ENCODE measurements around the gene CDK4. TPM values are rescaled to one million over a fixed set of nuclear protein-coding genes. Genes with fewer than 3 reads are reported as not detected.

CDK4 gene
- total RNA-seq: 10 to 100 TPM; 20.8 to 21.3 TPM
- total RNA-seq: 15.5 to 48.8 reads per million in 2 donors

DNA sequence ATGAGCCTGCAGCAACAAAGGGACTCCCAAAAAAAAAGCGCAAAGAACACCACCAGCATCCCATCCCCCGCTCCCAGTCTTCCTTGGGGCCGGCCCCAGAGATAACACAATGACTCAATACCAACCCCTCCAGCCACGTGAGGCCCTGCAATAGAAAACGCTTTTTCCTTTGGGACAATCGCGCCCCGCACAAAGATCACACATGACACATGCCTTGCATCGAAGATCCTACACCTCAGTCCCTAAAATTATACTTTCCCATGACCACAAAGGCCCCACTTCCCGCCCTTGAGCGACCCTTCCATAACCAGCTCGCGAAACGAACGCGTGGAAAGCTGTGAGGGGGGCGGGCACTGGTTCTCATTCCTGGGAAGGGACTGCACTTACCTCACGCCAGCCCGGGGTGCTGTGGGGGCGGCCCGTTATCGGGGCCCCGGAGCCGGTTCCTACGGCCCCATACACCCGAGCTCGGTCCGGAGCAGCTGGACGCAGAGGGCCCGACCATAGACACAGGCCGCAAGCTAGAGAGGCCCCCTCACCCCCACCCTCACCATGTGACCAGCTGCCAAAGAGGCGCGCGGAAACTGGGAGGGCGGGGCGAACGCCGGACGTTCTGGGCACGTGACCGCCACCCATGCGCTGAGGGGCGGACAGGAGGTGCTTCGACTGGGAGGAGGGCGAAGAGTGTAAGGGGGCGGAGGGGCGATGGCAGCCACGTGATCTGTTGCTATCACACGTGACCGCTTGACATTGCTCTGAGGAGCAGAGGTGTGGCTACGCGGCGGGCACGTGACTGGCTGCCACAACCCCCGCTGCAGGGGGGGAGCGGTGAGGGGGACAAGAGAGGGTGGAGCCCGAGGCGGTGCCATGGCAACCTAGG, at the start of gene CDK4:
CDK4 (minus strand) TSS at position 523 of the 880 bp plus-strand sequence. CDS start 593 bp downstream, outside the sequence.
- peak within 1 kb of the TSS; percentile 96 for H3K27ac Mint-ChIP-seq
- peak within 1 kb of the TSS; percentile 94 for H3K4me3 Mint-ChIP-seq
- no peaks in the 10 kb centered on the region for H3K36me3 Mint-ChIP-seq (ENCODE audit: low read depth)
- DNase-seq: peak; percentile 97 to 99 (median 98)
- H3K4me1 Mint-ChIP-seq: peaks cover 49% of the 10 kb centered on the region
- no peaks in the 10 kb centered on the region for H3K27me3 Mint-ChIP-seq
- ATAC-seq: peak; percentile 81
- H3K9me3 ChIP-seq (ENCODE audit: control insufficient read depth, low read length, poor library complexity, severe bottlenecking): no peaks in the 10 kb centered on the region

DNA sequence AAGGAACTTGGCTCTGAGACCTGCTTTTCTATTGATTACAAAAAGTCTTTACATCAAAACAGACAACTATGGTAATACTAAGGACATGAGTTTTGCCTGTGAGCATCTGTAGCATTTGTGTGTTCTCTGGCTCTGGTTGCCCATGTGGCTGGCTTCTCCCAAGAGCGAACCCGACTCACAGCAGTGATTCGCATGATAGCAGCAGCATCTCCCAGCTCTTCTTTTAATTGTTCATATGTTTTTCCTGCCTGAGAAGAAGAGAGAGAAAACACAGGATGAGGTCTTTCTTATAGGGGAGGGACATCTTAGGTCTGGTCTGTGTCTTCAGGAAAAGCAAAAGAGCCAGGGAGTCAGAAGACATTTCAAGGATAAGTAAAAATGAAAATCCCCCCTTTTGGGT, 48.9 kb upstream of the CDK4 start:
- no peaks in the 10 kb centered on the region for H3K27me3 Mint-ChIP-seq
- H3K27ac Mint-ChIP-seq: no peak overlapping the region
- DNase-seq (no peak), ATAC-seq (no peak)
- H3K4me1 Mint-ChIP-seq: peaks cover 13% of the 10 kb centered on the region
- peaks cover 16% of the 10 kb centered on the region for H3K36me3 Mint-ChIP-seq (ENCODE audit: low read depth)
- H3K9me3 ChIP-seq (ENCODE audit: control insufficient read depth, low read length, poor library complexity, severe bottlenecking): no peaks in the 10 kb centered on the region
- H3K4me3 Mint-ChIP-seq: no peak overlapping the region

DNA sequence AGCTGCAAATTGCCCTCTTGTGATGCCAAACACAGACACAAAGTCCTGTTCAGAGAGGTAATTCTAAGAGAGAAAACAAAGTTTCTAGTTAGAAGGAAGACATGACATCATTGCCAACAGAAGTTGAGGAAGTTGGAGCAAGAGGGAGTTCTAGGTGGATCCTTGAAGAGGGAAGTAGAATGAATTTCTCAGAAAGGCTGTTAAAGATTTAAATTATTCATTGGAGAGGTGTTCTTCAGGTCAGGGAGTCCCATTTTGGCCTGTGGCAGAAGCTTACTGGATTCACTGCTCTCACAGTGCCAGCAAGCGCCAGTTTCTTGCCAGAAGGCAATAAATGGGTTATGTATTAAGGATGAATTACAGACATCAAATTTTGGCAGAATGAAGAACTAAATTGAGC, 45.8 kb upstream of the CDK4 start:
- no peaks in the 10 kb centered on the region for H3K27me3 Mint-ChIP-seq
- no peak overlapping the region for H3K27ac Mint-ChIP-seq
- no peaks in the 10 kb centered on the region for H3K9me3 ChIP-seq (ENCODE audit: control insufficient read depth, low read length, poor library complexity, severe bottlenecking)
- DNase-seq: no peak
- H3K4me1 Mint-ChIP-seq: peaks cover 14% of the 10 kb centered on the region
- H3K36me3 Mint-ChIP-seq (ENCODE audit: low read depth): peaks cover 16% of the 10 kb centered on the region
- no peak for ATAC-seq
- no peak overlapping the region for H3K4me3 Mint-ChIP-seq

DNA sequence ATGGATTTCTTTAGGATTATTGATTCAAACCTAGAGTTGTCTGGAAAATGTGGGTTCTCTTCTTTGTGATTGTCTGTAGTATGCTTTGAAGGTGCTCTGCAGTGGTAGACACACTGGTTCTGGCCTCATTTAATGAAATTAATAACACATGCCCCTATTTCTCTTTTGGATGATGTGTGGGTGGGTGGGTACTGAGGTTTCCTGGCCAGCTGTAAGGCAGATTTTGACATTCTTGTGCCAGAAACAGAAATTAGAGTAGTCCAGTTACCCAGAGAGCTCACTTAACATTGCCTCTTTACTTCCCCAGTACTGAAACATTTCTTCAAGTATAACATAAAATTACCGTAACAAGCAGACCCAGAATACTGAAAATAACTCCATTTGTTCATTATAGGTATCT, 44.9 kb upstream of the CDK4 start:
- no peaks in the 10 kb centered on the region for H3K9me3 ChIP-seq (ENCODE audit: control insufficient read depth, low read length, poor library complexity, severe bottlenecking)
- H3K4me3 Mint-ChIP-seq: no peak overlapping the region
- H3K36me3 Mint-ChIP-seq (ENCODE audit: low read depth): peaks cover 15% of the 10 kb centered on the region
- no peak overlapping the region for H3K27ac Mint-ChIP-seq
- ATAC-seq: no peak
- no peak for DNase-seq
- peaks cover 12% of the 10 kb centered on the region for H3K4me1 Mint-ChIP-seq
- H3K27me3 Mint-ChIP-seq: no peaks in the 10 kb centered on the region

DNA sequence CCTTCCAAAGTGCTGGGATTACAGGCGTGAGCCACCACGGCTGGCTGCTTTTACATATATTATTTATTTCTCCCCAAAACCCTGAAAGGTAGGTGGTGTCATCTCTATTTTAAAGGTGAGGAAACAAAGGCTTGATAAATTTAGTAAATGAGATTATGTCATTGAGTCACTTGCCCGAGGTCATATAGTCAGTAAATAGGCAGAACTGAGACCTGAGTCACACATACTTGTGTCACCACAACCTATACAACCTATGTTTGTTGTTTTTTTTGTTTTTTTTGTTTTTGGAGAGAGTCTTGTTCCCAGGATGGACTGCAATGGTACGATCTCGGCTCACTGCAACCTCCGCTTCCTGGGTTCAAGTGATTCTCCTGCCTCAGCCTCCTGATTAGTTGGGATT, 43.2 kb upstream of the CDK4 start:
- H3K36me3 Mint-ChIP-seq (ENCODE audit: low read depth): peaks cover 15% of the 10 kb centered on the region
- no peaks in the 10 kb centered on the region for H3K9me3 ChIP-seq (ENCODE audit: control insufficient read depth, low read length, poor library complexity, severe bottlenecking)
- peaks cover 11% of the 10 kb centered on the region for H3K4me1 Mint-ChIP-seq
- ATAC-seq (no peak), DNase-seq (no peak)
- H3K4me3 Mint-ChIP-seq: no peak overlapping the region
- H3K27me3 Mint-ChIP-seq: no peaks in the 10 kb centered on the region
- no peak overlapping the region for H3K27ac Mint-ChIP-seq

DNA sequence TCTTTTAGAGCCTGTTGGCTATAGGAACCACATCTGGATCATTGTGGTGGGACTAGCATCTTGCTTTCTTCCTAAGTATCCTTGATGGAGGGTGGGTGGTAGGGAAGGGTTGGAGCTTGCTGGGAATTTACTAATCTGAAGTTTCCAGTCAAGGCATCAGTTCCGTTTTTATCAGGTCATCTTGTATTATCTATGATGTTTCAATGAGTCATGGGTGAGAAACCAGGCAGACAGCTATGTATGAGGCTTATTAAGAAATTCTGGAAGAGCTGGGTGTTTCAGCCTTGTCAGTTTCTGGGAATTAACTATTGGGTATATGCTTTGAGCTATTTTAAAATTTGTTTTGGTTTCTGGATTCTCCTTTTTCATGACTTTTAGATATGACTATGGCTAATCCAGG, 41.8 kb upstream of the CDK4 start:
- DNase-seq: no peak
- no peak overlapping the region for H3K27ac Mint-ChIP-seq
- H3K4me3 Mint-ChIP-seq: no peak overlapping the region
- no peaks in the 10 kb centered on the region for H3K9me3 ChIP-seq (ENCODE audit: control insufficient read depth, low read length, poor library complexity, severe bottlenecking)
- H3K36me3 Mint-ChIP-seq (ENCODE audit: low read depth): peaks cover 10% of the 10 kb centered on the region
- ATAC-seq: no peak
- peaks cover 9% of the 10 kb centered on the region for H3K4me1 Mint-ChIP-seq
- no peaks in the 10 kb centered on the region for H3K27me3 Mint-ChIP-seq

DNA sequence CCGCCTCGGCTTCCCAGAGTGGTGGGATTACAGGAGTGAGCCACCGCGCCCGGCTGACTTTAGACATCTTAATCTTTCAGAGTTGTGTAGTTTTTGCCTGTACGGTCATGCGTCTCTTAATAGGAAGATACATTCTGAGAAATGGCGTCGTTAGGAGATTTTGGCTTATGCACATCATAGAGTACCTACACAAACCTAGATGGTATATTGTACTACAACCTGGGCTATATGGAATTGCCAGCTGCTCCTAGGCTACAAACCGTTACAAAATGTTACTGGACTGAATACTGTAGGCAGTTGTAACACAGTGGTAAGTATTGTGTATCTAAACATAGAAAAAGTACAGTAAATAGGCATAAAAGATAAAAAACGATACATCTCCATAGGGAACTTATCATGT, 31.8 kb upstream of the CDK4 start:
- Mint-ChIP-seq H3K4me3 (peak overlapping the region; percentile 65), H3K4me1 (peaks cover 45% of the 10 kb centered on the region), H3K27ac (peak overlapping the region; percentile 99), H3K36me3 (ENCODE audit: low read depth) (peaks cover 7% of the 10 kb centered on the region), H3K27me3 (no peaks in the 10 kb centered on the region)
- H3K9me3 ChIP-seq (ENCODE audit: control insufficient read depth, low read length, poor library complexity, severe bottlenecking): no peaks in the 10 kb centered on the region
- DNase-seq (no peak), ATAC-seq (no peak)

DNA sequence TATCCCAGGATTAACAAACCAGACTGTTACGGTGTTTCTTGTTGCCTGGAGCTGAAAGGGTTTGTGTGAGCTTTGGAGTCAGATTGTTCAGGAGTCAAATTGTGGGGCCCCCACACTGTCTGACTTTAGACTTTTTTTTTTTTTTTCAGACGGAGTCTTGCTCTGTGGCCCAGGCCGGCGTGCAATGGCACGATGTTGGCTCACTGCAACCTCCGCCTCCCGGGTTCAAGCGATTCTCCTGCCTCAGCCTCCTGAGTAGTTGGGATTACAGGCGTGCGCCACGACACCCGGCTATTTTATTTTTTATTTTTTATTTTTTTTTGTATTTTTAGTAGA, 31.3 kb upstream of the CDK4 start:
- peaks cover 48% of the 10 kb centered on the region for H3K4me1 Mint-ChIP-seq
- H3K4me3 Mint-ChIP-seq: peak overlapping the region; percentile 99
- DNase-seq (no peak), ATAC-seq (no peak)
- H3K27ac Mint-ChIP-seq: peak overlapping the region; percentile 99
- no peaks in the 10 kb centered on the region for H3K9me3 ChIP-seq (ENCODE audit: control insufficient read depth, low read length, poor library complexity, severe bottlenecking)
- H3K36me3 Mint-ChIP-seq (ENCODE audit: low read depth): peaks cover 7% of the 10 kb centered on the region
- H3K27me3 Mint-ChIP-seq: no peaks in the 10 kb centered on the region

DNA sequence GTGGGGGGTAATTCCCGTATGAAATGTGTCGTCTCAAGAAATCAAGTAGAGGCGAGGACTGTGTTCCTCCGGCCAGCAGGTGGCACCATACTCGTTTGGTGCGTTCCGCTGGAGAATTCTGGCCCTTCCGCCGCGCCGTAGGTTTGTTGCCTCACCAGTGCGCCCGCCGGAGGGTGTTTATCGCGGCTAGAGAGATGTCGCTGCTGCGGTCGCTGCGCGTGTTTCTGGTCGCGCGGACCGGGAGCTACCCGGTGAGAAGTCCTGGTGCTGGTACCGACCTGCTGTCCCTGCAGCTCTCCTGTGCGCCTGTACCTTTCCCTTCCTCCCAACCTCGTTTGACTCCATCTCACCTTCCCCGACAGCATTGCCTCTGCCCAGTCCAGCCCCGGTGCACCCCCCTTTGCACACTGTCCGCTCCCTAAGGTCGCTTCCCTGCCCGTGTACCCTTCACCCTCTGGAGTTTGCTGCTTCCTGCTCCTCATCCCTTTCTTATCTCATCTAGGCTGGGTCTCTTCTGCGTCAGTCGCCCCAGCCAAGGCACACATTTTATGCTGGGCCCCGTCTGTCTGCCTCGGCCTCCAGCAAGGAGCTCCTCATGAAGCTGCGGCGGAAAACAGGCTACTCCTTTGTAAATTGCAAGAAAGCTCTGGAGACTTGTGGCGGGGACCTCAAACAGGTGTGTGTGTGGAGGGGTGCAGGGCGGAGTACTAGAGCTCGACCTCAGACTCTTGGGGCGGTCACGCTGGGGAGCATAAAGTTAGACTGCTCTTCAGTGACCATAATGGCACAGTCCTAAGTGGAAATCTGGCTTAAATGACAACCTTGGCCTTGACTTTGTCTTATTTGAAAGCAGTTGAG, 30.7 kb upstream of the CDK4 start, which contains the start of gene TSFM:
TSFM (plus strand) TSS at position 180 of the 858 bp plus-strand sequence; CDS start at position 195, 15 bp downstream.
- H3K27me3 Mint-ChIP-seq: no peaks in the 10 kb centered on the region
- peak; percentile 91 to 98 (median 95) for DNase-seq
- H3K27ac Mint-ChIP-seq: peak within 1 kb of the TSS; percentile 99
- no peaks in the 10 kb centered on the region for H3K9me3 ChIP-seq (ENCODE audit: control insufficient read depth, low read length, poor library complexity, severe bottlenecking)
- peak; percentile 91 for ATAC-seq
- H3K4me3 Mint-ChIP-seq: peak within 1 kb of the TSS; percentile 99
- peaks cover 52% of the 10 kb centered on the region for H3K4me1 Mint-ChIP-seq
- H3K36me3 Mint-ChIP-seq (ENCODE audit: low read depth): peaks cover 7% of the 10 kb centered on the region

DNA sequence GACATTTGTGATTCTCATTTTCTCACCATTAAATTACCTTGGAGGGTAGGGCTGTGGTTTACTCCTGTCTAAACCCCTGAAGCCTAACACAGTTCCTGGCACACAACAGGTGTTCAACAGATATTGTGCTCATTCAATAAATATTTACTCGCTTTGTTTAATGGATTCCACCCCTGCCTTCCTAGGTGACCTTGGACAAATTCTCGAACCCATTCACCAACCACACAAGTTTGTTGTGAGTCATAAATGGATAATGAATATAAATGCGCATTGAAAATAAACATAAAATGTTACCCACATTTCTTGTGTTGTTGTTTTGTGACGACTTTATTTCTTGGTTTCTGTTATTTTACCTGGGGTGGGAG, 30.1 kb upstream of the CDK4 start:
- no peak for ATAC-seq
- Mint-ChIP-seq H3K27me3 (no peaks in the 10 kb centered on the region), H3K27ac (peak overlapping the region; percentile 99), H3K4me1 (peaks cover 52% of the 10 kb centered on the region), H3K4me3 (peak overlapping the region; percentile 99), H3K36me3 (ENCODE audit: low read depth) (peaks cover 7% of the 10 kb centered on the region)
- DNase-seq: no peak
- H3K9me3 ChIP-seq (ENCODE audit: control insufficient read depth, low read length, poor library complexity, severe bottlenecking): no peaks in the 10 kb centered on the region

DNA sequence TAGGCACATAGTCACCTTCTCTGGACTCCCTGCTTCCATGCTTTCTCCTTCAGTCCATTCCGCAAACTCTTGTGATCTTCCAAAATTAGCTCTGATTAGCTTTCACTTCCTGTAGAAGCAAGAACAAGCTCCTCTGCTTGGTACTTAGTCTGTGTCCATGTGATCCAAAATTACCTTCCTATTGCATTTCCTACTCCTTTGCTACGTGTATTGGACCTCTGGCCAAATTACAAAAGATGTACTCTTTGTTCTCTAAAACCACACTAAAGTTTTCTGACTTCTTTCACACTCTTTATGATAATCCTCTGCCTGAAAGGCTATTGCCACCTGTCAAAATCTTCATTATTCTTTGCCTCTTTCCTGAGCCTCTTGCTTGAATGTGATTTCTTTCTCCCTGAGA, 29.7 kb upstream of the CDK4 start:
- DNase-seq (no peak), ATAC-seq (no peak)
- Mint-ChIP-seq H3K27me3 (no peaks in the 10 kb centered on the region), H3K4me1 (peaks cover 56% of the 10 kb centered on the region), H3K4me3 (peak overlapping the region; percentile 99), H3K27ac (peak overlapping the region; percentile 99), H3K36me3 (ENCODE audit: low read depth) (peaks cover 7% of the 10 kb centered on the region)
- H3K9me3 ChIP-seq (ENCODE audit: control insufficient read depth, low read length, poor library complexity, severe bottlenecking): no peaks in the 10 kb centered on the region

DNA sequence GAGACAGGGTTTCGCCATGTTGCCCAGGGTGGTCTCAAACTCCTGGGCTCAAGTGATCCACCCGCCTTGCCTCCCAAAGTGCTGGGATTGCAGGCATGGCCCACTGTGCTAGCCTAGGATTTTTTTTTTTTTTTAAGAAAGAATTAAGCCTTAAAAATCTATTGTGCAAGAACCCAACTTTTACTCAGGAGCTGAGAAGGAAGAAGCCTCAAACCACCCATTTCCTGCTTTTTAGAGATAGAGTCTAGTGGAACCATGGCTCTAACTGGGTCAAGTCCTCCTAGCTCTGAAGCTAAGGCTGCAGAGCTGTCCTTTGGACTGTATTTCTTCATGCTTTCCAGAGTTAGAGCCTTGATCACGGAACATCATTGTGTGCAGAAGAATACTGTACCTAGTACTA, 29.1 kb upstream of the CDK4 start:
- DNase-seq (no peak), ATAC-seq (peak; percentile 63)
- Mint-ChIP-seq H3K4me3 (peak overlapping the region; percentile 99), H3K27ac (peak overlapping the region; percentile 99), H3K36me3 (ENCODE audit: low read depth) (peaks cover 6% of the 10 kb centered on the region), H3K27me3 (no peaks in the 10 kb centered on the region), H3K4me1 (peaks cover 53% of the 10 kb centered on the region)
- H3K9me3 ChIP-seq (ENCODE audit: control insufficient read depth, low read length, poor library complexity, severe bottlenecking): no peaks in the 10 kb centered on the region

DNA sequence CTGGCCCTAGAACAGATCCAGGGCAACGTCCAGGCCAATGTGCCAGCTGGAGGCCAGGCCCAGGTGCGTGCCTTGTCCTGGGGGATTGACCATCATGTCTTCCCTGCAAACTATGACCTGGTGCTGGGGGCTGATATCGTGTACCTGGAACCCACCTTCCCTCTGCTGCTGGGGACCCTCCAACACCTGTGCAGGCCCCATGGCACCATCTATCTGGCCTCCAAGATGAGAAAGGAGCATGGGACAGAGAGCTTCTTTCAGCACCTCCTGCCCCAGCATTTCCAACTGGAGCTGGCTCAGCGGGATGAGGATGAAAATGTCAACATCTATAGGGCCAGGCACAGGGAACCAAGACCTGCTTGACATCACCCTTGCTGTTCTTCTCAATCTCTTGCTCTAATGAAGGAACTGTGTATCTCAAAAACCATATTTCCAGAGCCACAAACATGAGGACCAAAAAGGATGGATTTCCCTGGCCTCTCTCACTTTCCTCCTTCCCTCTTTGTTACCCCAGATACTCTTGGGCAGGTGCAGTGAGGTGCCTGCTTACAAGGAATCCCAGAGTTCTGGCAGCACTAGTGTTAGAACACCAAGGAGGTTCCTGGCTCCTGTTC, 28.3 kb upstream of the CDK4 start:
- ATAC-seq: no peak
- Mint-ChIP-seq H3K36me3 (ENCODE audit: low read depth) (peaks cover 11% of the 10 kb centered on the region), H3K4me1 (peaks cover 58% of the 10 kb centered on the region), H3K27me3 (no peaks in the 10 kb centered on the region), H3K4me3 (no peak overlapping the region), H3K27ac (peak overlapping the region; percentile 99)
- DNase-seq: no peak
- H3K9me3 ChIP-seq (ENCODE audit: control insufficient read depth, low read length, poor library complexity, severe bottlenecking): no peaks in the 10 kb centered on the region
